SK-N-SH treated with all-trans-retinoic acid at 6 μM for 48 hours (cell line): ENCODE results near the gene ACE.

Experiments
- ARNTL ChIP-seq: fragments of 450-650 bp; formaldehyde crosslinking; IDR thresholded peaks from 2 replicates; pipeline ENCODE4 v1.5.0; 2020; ENCODE audit warnings: low read depth, mild to moderate bottlenecking, moderate library complexity, borderline replicate concordance
- CSDC2 ChIP-seq: fragments of 250-450 bp; sonication (Bioruptor Pico); IDR thresholded peaks from 2 replicates; pipeline ENCODE4 v1.5.0; 2020; ENCODE audit warnings: mild to moderate bottlenecking, moderate library complexity
- CSRNP3 ChIP-seq: fragments of 250-450 bp; sonication (Bioruptor Pico); IDR thresholded peaks from 2 replicates; pipeline ENCODE4 v1.5.1; 2021; ENCODE audit warnings: mild to moderate bottlenecking, moderate library complexity
- GLIS3 ChIP-seq: fragments of 250-450 bp; sonication (Bioruptor Pico); IDR thresholded peaks from 2 replicates; pipeline ENCODE4 v1.5.0; 2020; ENCODE audit warnings: mild to moderate bottlenecking, moderate library complexity
- ISL1 ChIP-seq: fragments of 250-450 bp; sonication (Bioruptor Pico); IDR thresholded peaks from 2 replicates; pipeline ENCODE4 v2.1.2; 2022; ENCODE audit warnings: mild to moderate bottlenecking, moderate library complexity
- OSR1 ChIP-seq: fragments of 250-450 bp; sonication (Bioruptor Pico); IDR thresholded peaks from 2 replicates; pipeline ENCODE4 v1.8.0; 2022; ENCODE audit warnings: moderate library complexity, mild to moderate bottlenecking, inconsistent platforms
- POU6F1 ChIP-seq: fragments of 250-450 bp; sonication (Bioruptor Pico); IDR thresholded peaks from 2 replicates; pipeline ENCODE4 v1.8.0; 2021; ENCODE audit warnings: low read depth, mild to moderate bottlenecking, moderate library complexity, borderline replicate concordance
- PPARA ChIP-seq: fragments of 250-450 bp; sonication (Bioruptor Pico); IDR thresholded peaks from 2 replicates; pipeline ENCODE4 v1.5.0; 2020; ENCODE audit warnings: mild to moderate bottlenecking, borderline replicate concordance
- RARB ChIP-seq: fragments of 250-450 bp; sonication (Bioruptor Pico); IDR thresholded peaks from 2 replicates; pipeline ENCODE4 v1.8.0; 2021; ENCODE audit warnings: mild to moderate bottlenecking, moderate library complexity
- TCF4 ChIP-seq: fragments of 250-450 bp; sonication (Bioruptor Pico); IDR thresholded peaks from 2 replicates; pipeline ENCODE4 v1.8.0; 2021; ENCODE audit warnings: mild to moderate bottlenecking, moderate library complexity, borderline replicate concordance
- ZFP3 ChIP-seq: fragments of 250-450 bp; sonication (Bioruptor Pico); IDR thresholded peaks from 2 replicates; pipeline ENCODE4 v1.5.0; 2020; ENCODE audit warnings: mild to moderate bottlenecking, moderate library complexity
- ZFP30 ChIP-seq: fragments of 450-650 bp; formaldehyde crosslinking; IDR thresholded peaks from 2 replicates; pipeline ENCODE4 v1.5.0; 2022; ENCODE audit warnings: mild to moderate bottlenecking, moderate library complexity
- ZNF565 ChIP-seq: fragments of 450-650 bp; formaldehyde crosslinking; conservative IDR thresholded peaks from 2 replicates; pipeline ENCODE4 v1.5.0; 2020; ENCODE audit warnings: low read depth, mild to moderate bottlenecking, moderate library complexity
- ZNF8 ChIP-seq: fragments of 450-650 bp; formaldehyde crosslinking; IDR thresholded peaks from 2 replicates; pipeline ENCODE4 v1.5.0; 2020; ENCODE audit warnings: mild to moderate bottlenecking, moderate library complexity

- TF ChIP-seq POU6F1 (CRISPR knock-in tag) (no peak), ISL1 (no peak), ZFP3 (no peak), OSR1 (CRISPR knock-in tag) (no peak), RARB (no peak), ZNF8 (no peak), CSDC2 (CRISPR knock-in tag) (no peak), GLIS3 (CRISPR knock-in tag) (no peak), ZNF565 (no peak), TCF4 (CRISPR knock-in tag) (no peak), PPARA (no peak), ARNTL (CRISPR knock-in tag) (no peak), CSRNP3 (CRISPR knock-in tag) (no peak), ZFP30 (no peak)
These were observed 21.9 kb downstream of the ACE start for GRCh38 chr17:63498626-63499195.
